HG02970 (cell line): Measurements from ENCODE around the gene PKNOX2.

Source experiments
- ATAC-seq: cut with Tn5 transposase; IDR thresholded peaks from one replicate; pipeline ENCODE4 v1.9.1; 2021; ENCODE audit warnings: mild to moderate bottlenecking, moderate library complexity, moderate number of reproducible peaks; ENCODE audit not compliant: unreplicated experiment, low FRiP score

PKNOX2 gene

GRCh38 chr11:125371431-125371935 lies 206.9 kb downstream of the PKNOX2 start:
- no peak for ATAC-seq

GRCh38 chr11:125372088-125372487 lies 207.5 kb downstream of the PKNOX2 start:
- ATAC-seq: no peak

- no peak for ATAC-seq
These were observed 208.4 kb downstream of the PKNOX2 start for GRCh38 chr11:125372911-125373310.

GRCh38 chr11:125373426-125374391 lies 209.2 kb downstream of the PKNOX2 start:
- ATAC-seq: no peak

GRCh38 chr11:125374398-125374797 lies 209.8 kb downstream of the PKNOX2 start:
- ATAC-seq: no peak

GRCh38 chr11:125375146-125375545 lies 210.6 kb downstream of the PKNOX2 start:
- no peak for ATAC-seq

- no peak for ATAC-seq
These were observed 211.6 kb downstream of the PKNOX2 start for GRCh38 chr11:125376117-125376516.

- no peak for ATAC-seq
These were observed 212.3 kb downstream of the PKNOX2 start for GRCh38 chr11:125376856-125377255.

GRCh38 chr11:125378083-125378482 lies 213.5 kb downstream of the PKNOX2 start:
- ATAC-seq: no peak

GRCh38 chr11:125378571-125378970 lies 214.0 kb downstream of the PKNOX2 start:
- ATAC-seq: no peak

GRCh38 chr11:125379565-125379964 lies 215.0 kb downstream of the PKNOX2 start:
- no peak for ATAC-seq

GRCh38 chr11:125379981-125380380 lies 215.4 kb downstream of the PKNOX2 start:
- ATAC-seq: no peak

GRCh38 chr11:125380756-125381445 lies 216.3 kb downstream of the PKNOX2 start:
- ATAC-seq: no peak

GRCh38 chr11:125381499-125382044 lies 217.0 kb downstream of the PKNOX2 start:
- ATAC-seq: no peak

- ATAC-seq: no peak
These were observed 217.8 kb downstream of the PKNOX2 start for GRCh38 chr11:125382314-125382791.

GRCh38 chr11:125382822-125383221 lies 218.3 kb downstream of the PKNOX2 start:
- no peak for ATAC-seq

GRCh38 chr11:125384825-125385224 lies 220.3 kb downstream of the PKNOX2 start:
- ATAC-seq: no peak

GRCh38 chr11:125387901-125388300 lies 223.3 kb downstream of the PKNOX2 start:
- ATAC-seq: no peak

GRCh38 chr11:125388611-125389010 lies 224.1 kb downstream of the PKNOX2 start:
- ATAC-seq: no peak

- ATAC-seq: no peak
These were observed 225.0 kb downstream of the PKNOX2 start for GRCh38 chr11:125389339-125390166.
